Erythroblast (primary cell): ENCODE data around the gene PARK7.

Experiments
- GATA1 ChIP-seq: IDR thresholded peaks from 2 replicates; pipeline ENCODE4 v1.6.1; 2011; ENCODE audit warnings: low read depth, mild to moderate bottlenecking, control low read depth, low read length, moderate library complexity
- POLR2A ChIP-seq: IDR thresholded peaks from 2 replicates; pipeline ENCODE4 v1.6.1; 2011; ENCODE audit warnings: mild to moderate bottlenecking, low read length

GRCh38 chr1:7912743-7913557, 48.6 kb upstream of the PARK7 start:
- TF ChIP-seq POLR2A (no peak), GATA1 (no peak)
